ENCODE data around the gene DACT2. TPM values are rescaled to one million over a fixed set of nuclear protein-coding genes. Genes with fewer than 3 reads are reported as not detected.

DACT2 gene
- total and polyA plus RNA-seq, 2 of the 8 experiments (the other 6 are each of a cell fraction or from before 2014, with no cell fraction given), result 2.9 to 3.1 TPM

- TF ChIP-seq, protein P1, sequence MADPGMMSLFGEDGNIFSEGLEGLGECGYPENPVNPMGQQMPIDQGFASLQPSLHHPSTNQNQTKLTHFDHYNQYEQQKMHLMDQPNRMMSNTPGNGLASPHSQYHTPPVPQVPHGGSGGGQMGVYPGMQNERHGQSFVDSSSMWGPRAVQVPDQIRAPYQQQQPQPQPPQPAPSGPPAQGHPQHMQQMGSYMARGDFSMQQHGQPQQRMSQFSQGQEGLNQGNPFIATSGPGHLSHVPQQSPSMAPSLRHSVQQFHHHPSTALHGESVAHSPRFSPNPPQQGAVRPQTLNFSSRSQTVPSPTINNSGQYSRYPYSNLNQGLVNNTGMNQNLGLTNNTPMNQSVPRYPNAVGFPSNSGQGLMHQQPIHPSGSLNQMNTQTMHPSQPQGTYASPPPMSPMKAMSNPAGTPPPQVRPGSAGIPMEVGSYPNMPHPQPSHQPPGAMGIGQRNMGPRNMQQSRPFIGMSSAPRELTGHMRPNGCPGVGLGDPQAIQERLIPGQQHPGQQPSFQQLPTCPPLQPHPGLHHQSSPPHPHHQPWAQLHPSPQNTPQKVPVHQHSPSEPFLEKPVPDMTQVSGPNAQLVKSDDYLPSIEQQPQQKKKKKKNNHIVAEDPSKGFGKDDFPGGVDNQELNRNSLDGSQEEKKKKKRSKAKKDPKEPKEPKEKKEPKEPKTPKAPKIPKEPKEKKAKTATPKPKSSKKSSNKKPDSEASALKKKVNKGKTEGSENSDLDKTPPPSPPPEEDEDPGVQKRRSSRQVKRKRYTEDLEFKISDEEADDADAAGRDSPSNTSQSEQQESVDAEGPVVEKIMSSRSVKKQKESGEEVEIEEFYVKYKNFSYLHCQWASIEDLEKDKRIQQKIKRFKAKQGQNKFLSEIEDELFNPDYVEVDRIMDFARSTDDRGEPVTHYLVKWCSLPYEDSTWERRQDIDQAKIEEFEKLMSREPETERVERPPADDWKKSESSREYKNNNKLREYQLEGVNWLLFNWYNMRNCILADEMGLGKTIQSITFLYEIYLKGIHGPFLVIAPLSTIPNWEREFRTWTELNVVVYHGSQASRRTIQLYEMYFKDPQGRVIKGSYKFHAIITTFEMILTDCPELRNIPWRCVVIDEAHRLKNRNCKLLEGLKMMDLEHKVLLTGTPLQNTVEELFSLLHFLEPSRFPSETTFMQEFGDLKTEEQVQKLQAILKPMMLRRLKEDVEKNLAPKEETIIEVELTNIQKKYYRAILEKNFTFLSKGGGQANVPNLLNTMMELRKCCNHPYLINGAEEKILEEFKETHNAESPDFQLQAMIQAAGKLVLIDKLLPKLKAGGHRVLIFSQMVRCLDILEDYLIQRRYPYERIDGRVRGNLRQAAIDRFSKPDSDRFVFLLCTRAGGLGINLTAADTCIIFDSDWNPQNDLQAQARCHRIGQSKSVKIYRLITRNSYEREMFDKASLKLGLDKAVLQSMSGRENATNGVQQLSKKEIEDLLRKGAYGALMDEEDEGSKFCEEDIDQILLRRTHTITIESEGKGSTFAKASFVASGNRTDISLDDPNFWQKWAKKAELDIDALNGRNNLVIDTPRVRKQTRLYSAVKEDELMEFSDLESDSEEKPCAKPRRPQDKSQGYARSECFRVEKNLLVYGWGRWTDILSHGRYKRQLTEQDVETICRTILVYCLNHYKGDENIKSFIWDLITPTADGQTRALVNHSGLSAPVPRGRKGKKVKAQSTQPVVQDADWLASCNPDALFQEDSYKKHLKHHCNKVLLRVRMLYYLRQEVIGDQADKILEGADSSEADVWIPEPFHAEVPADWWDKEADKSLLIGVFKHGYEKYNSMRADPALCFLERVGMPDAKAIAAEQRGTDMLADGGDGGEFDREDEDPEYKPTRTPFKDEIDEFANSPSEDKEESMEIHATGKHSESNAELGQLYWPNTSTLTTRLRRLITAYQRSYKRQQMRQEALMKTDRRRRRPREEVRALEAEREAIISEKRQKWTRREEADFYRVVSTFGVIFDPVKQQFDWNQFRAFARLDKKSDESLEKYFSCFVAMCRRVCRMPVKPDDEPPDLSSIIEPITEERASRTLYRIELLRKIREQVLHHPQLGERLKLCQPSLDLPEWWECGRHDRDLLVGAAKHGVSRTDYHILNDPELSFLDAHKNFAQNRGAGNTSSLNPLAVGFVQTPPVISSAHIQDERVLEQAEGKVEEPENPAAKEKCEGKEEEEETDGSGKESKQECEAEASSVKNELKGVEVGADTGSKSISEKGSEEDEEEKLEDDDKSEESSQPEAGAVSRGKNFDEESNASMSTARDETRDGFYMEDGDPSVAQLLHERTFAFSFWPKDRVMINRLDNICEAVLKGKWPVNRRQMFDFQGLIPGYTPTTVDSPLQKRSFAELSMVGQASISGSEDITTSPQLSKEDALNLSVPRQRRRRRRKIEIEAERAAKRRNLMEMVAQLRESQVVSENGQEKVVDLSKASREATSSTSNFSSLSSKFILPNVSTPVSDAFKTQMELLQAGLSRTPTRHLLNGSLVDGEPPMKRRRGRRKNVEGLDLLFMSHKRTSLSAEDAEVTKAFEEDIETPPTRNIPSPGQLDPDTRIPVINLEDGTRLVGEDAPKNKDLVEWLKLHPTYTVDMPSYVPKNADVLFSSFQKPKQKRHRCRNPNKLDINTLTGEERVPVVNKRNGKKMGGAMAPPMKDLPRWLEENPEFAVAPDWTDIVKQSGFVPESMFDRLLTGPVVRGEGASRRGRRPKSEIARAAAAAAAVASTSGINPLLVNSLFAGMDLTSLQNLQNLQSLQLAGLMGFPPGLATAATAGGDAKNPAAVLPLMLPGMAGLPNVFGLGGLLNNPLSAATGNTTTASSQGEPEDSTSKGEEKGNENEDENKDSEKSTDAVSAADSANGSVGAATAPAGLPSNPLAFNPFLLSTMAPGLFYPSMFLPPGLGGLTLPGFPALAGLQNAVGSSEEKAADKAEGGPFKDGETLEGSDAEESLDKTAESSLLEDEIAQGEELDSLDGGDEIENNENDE (IDR thresholded peaks at IDR 0.05; ENCODE audit: insufficient replicate concordance, low read length), result no peak
- TF ChIP-seq CTBP2 (IDR thresholded peaks at IDR 0.05; ENCODE audit: borderline replicate concordance, insufficient read depth, insufficient read length, low read length) (no peak), USF2 (IDR thresholded peaks at IDR 0.05; ENCODE audit: low read length) (no peak), CBX8 (IDR thresholded peaks at IDR 0.05; ENCODE audit: borderline replicate concordance, low read depth, low read length) (no peak), GABPA (IDR thresholded peaks at IDR 0.05; ENCODE audit: borderline replicate concordance, insufficient read depth, low read length) (no peak), YY1 (IDR thresholded peaks at IDR 0.05; ENCODE audit: low read depth, low read length) (no peak), RAD21 (IDR thresholded peaks at IDR 0.05 in 1 of 2, conservative IDR thresholded peaks at IDR 0.05 in 1 of 2; ENCODE audit: low read depth in 2 of 2, low read length in 2 of 2) (no peak)
- TF ChIP-seq, protein P2, sequence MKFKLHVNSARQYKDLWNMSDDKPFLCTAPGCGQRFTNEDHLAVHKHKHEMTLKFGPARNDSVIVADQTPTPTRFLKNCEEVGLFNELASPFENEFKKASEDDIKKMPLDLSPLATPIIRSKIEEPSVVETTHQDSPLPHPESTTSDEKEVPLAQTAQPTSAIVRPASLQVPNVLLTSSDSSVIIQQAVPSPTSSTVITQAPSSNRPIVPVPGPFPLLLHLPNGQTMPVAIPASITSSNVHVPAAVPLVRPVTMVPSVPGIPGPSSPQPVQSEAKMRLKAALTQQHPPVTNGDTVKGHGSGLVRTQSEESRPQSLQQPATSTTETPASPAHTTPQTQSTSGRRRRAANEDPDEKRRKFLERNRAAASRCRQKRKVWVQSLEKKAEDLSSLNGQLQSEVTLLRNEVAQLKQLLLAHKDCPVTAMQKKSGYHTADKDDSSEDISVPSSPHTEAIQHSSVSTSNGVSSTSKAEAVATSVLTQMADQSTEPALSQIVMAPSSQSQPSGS (IDR thresholded peaks at IDR 0.05; ENCODE audit: low read length), result no peak
These were observed 30.0 kb downstream of the DACT2 start (continued) for GRCh38 chr6:168289571-168289962.
